Mesenchymal stem cell (in vitro differentiated cells and primary cell): ENCODE data around the gene PHC2.

ENCODE experiments used
- DNase-seq: peaks from one replicate; pipeline ENCODE4 v3.0.0-alpha.2; 2013
- H2AFZ ChIP-seq: one replicate; pipeline ENCODE4 v1.6.1; 2013; ENCODE audit warnings: low read depth, mild to moderate bottlenecking, control low read depth, inconsistent platforms, low read length, moderate library complexity
- H2AK5ac ChIP-seq: 2 replicates; pipeline ENCODE4 v1.6.1; 2013; ENCODE audit warnings: low read length, moderate library complexity, mild to moderate bottlenecking, inconsistent platforms; ENCODE audit not compliant: severe bottlenecking
- H2BK120ac ChIP-seq: one replicate; pipeline ENCODE4 v1.6.1; 2013; ENCODE audit warnings: low read depth, mild to moderate bottlenecking, inconsistent platforms, low read length, moderate library complexity
- H2BK12ac ChIP-seq, 2 experiments: one replicate each; pipeline ENCODE4 v1.6.1; 2013; ENCODE audit warnings: inconsistent platforms in 2 of 2, low read length in 2 of 2, mild to moderate bottlenecking in 2 of 2, moderate library complexity in 2 of 2, control low read depth in 1 of 2
- H2BK15ac ChIP-seq: one replicate; pipeline ENCODE4 v1.6.1; 2013; ENCODE audit warnings: mild to moderate bottlenecking, low read depth, inconsistent platforms; ENCODE audit not compliant: poor library complexity, severe bottlenecking
- H2BK5ac ChIP-seq: 2 replicates; pipeline ENCODE4 v1.6.1; 2013; ENCODE audit warnings: low read depth, mild to moderate bottlenecking, low read length, control low read depth, inconsistent platforms; ENCODE audit not compliant: poor library complexity, severe bottlenecking
- H3K14ac ChIP-seq, 2 experiments: one replicate each; pipeline ENCODE4 v1.6.1; 2013; ENCODE audit warnings: inconsistent platforms in 2 of 2, low read length in 2 of 2, control low read depth in 1 of 2, mild to moderate bottlenecking in 1 of 2, moderate library complexity in 1 of 2
- H3K18ac ChIP-seq, 2 experiments: one replicate each; pipeline ENCODE4 v1.6.1; 2013; ENCODE audit warnings: inconsistent platforms in 2 of 2, low read length in 2 of 2, control low read depth in 1 of 2, low read depth in 1 of 2, mild to moderate bottlenecking in 1 of 2
- H3K23ac ChIP-seq, 2 experiments: one replicate each; pipeline ENCODE4 v1.6.1; 2013; ENCODE audit warnings: inconsistent platforms in 2 of 2, low read length in 2 of 2, mild to moderate bottlenecking in 2 of 2, moderate library complexity in 2 of 2, control low read depth in 1 of 2
- H3K27ac ChIP-seq: 2 replicates; pipeline ENCODE4 v1.5.1; 2013; ENCODE audit warnings: mild to moderate bottlenecking, moderate library complexity, low read length, control low read depth, inconsistent platforms; ENCODE audit not compliant: poor library complexity, severe bottlenecking
- H3K27me3 ChIP-seq, 2 experiments: 2 replicates each; pipeline versions ENCODE4 v1.6.1 to v1.7.0; 2013; ENCODE audit warnings: low read length in 2 of 2, mild to moderate bottlenecking in 2 of 2, moderate library complexity in 2 of 2, control low read depth in 1 of 2, inconsistent platforms in 1 of 2; ENCODE audit not compliant: control insufficient read depth in 1 of 2, insufficient read depth in 1 of 2
- H3K36me3 ChIP-seq, 2 experiments: 2 replicates each; pipeline versions ENCODE4 v1.6.1 to v1.7.0; 2013; ENCODE audit warnings: low read length in 2 of 2, control low read depth in 1 of 2, inconsistent platforms in 1 of 2, low read depth in 1 of 2, mild to moderate bottlenecking in 1 of 2; ENCODE audit not compliant: insufficient read depth in 2 of 2, control insufficient read depth in 1 of 2
- H3K4ac ChIP-seq, 2 experiments: one replicate each; pipeline ENCODE4 v1.6.1; 2013; ENCODE audit warnings: inconsistent platforms in 2 of 2, low read length in 2 of 2, mild to moderate bottlenecking in 2 of 2, moderate library complexity in 2 of 2, control low read depth in 1 of 2, low read depth in 1 of 2
- H3K4me1 ChIP-seq: 2 replicates; pipeline ENCODE4 v1.6.1; 2013; ENCODE audit warnings: low read depth, low read length, control low read depth; ENCODE audit not compliant: control insufficient read depth, insufficient read depth
- H3K4me2 ChIP-seq: 2 replicates; pipeline ENCODE4 v1.6.1; 2013; ENCODE audit warnings: low read length, mild to moderate bottlenecking, inconsistent platforms; ENCODE audit not compliant: poor library complexity, severe bottlenecking
- H3K4me3 ChIP-seq, 2 experiments: 2 replicates each; pipeline versions ENCODE4 v1.5.1 to v1.7.0; 2013; ENCODE audit warnings: low read length in 2 of 2, mild to moderate bottlenecking in 2 of 2, control low read depth in 1 of 2, low read depth in 1 of 2; ENCODE audit not compliant: insufficient read depth in 1 of 2
- H3K79me1 ChIP-seq: replicated peaks from 2 replicates; pipeline ENCODE4 v1.6.1; 2013; ENCODE audit warnings: mild to moderate bottlenecking, control low read depth, low read length, inconsistent platforms; ENCODE audit not compliant: poor library complexity, severe bottlenecking
- H3K9ac ChIP-seq: 2 replicates; pipeline ENCODE4 v1.7.0; 2013; ENCODE audit warnings: mild to moderate bottlenecking, low read length, moderate library complexity
- H3K9me3 ChIP-seq: 2 replicates; pipeline ENCODE4 v1.7.0; 2013; ENCODE audit warnings: mild to moderate bottlenecking, low read length; ENCODE audit not compliant: control insufficient read depth
- H4K8ac ChIP-seq: one replicate; pipeline ENCODE4 v1.6.1; 2013; ENCODE audit warnings: inconsistent platforms, mild to moderate bottlenecking, low read length, moderate library complexity
- H4K91ac ChIP-seq: one replicate; pipeline ENCODE4 v1.6.1; 2013; ENCODE audit warnings: mild to moderate bottlenecking, low read length, inconsistent platforms
- WGBS: methylation state at CpG from one replicate; pipeline ENCODE4 v1.1.7; 2013; ENCODE audit warnings: mixed read lengths; 5-methylcytosine and 5-hydroxymethylcytosine counted together

PHC2 gene

GRCh38 chr1:33348676-33349080, 82.2 kb downstream of the PHC2 start:
- peak overlapping the region; percentile 97 for H3K4me2 ChIP-seq

DNA sequence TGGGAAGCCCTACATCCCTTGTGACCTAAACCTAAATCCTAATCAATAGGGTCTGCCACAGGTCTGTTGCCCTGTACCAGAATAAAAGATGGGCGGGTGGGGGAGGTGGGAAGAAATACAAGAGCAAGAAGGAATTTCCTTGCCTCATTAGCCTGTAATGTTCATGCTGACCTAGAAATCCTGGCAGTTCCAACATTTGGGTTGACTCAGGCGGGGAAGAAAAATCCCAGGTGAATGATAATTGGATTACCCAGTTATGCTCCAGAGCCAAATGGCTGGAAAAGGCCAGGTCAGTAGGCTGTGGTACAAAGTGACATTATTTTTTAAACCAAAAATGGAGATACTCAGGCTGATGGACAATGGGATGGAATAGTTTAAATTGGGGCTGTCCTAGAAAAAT, 82.7 kb downstream of the PHC2 start:
- H3K18ac ChIP-seq = peak overlapping the region; percentile 16 to 18
- no peaks in the 10 kb centered on the region for H3K27me3 ChIP-seq
- H3K4me2 ChIP-seq = peak overlapping the region; percentile 97
- H4K8ac ChIP-seq = peak overlapping the region; percentile 45
- peak overlapping the region in 1 of 2 experiments; percentile 79 for H3K4ac ChIP-seq
- WGBS = 4% methylated on average over 2 of the region's 2 CpGs
- H3K4me1 ChIP-seq = peaks cover 16% of the 10 kb centered on the region
- no peak overlapping the region for H2AFZ ChIP-seq
- H3K23ac ChIP-seq = no peak overlapping the region
- H3K36me3 ChIP-seq = peaks cover 6 to 60% of the 10 kb centered on the region in 2 experiments
- peak overlapping the region; percentile 47 for H4K91ac ChIP-seq
- peak overlapping the region; percentile 91 for H3K27ac ChIP-seq
- H2BK12ac ChIP-seq = no peak overlapping the region
- peak overlapping the region in 1 of 2 experiments; percentile 93 for H3K4me3 ChIP-seq
- H3K79me1 ChIP-seq = no peaks in the 10 kb centered on the region
- peak overlapping the region; percentile 63 for H2BK5ac ChIP-seq
- H2AK5ac ChIP-seq = no peak overlapping the region
- no peak overlapping the region for H2BK15ac ChIP-seq
- H3K9ac ChIP-seq = peak overlapping the region; percentile 96
- H3K9me3 ChIP-seq = no peaks in the 10 kb centered on the region
- H3K14ac ChIP-seq = peak overlapping the region in 1 of 2 experiments; percentile 57
- H2BK120ac ChIP-seq = peak overlapping the region; percentile 11
- no peak for DNase-seq

More at GRCh38 chr1:33348676-33349080, 82.2 kb downstream of the PHC2 start:
- Histone ChIP-seq H2BK120ac (peak overlapping the region; percentile 99), H3K36me3 (peaks cover 8 to 61% of the 10 kb centered on the region in 2 experiments), H3K4me1 (peaks cover 14% of the 10 kb centered on the region), H2BK12ac (no peak overlapping the region), H3K27me3 (no peaks in the 10 kb centered on the region), H3K4me3 (peak overlapping the region; percentile 93 to 98), H3K18ac (peak overlapping the region; percentile 2 to 97), H3K79me1 (peaks cover 1% of the 10 kb centered on the region), H2AK5ac (no peak overlapping the region), H3K4ac (peak overlapping the region in 1 of 2 experiments; percentile 79), H3K14ac (peak overlapping the region in 1 of 2 experiments; percentile 37), H3K23ac (no peak overlapping the region), H3K9me3 (no peaks in the 10 kb centered on the region), H3K27ac (peak overlapping the region; percentile 91), H3K9ac (peak overlapping the region; percentile 96), H2AFZ (no peak overlapping the region), H2BK5ac (peak overlapping the region; percentile 92), H4K91ac (peak overlapping the region; percentile 52), H4K8ac (no peak overlapping the region), H2BK15ac (no peak overlapping the region)
- no peak for DNase-seq
- under 1% methylated on average over 10 of the region's 11 CpGs for WGBS

DNA sequence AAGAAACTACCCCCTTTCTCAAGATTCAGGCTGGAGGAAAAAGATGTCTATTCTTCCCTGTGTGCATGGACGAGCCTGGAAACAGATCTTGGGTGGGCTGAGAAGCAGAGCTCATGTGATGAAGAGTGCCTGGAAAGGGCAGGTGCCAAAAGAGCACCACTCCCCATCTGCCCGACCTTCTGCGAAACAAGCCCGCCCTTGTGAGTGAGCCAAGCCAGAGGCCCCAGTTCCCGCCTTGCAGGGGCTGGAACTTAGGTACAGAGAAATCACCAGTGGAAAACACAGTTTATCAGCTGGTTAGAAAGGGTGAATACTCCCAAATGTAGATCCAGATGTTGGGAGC, 83.3 kb downstream of the PHC2 start:
- Histone ChIP-seq H3K14ac (peak overlapping the region in 1 of 2 experiments; percentile 87), H3K4me1 (peaks cover 17% of the 10 kb centered on the region), H2BK5ac (peak overlapping the region; percentile 63), H3K9me3 (no peaks in the 10 kb centered on the region), H2BK120ac (peak overlapping the region; percentile 87), H4K91ac (peak overlapping the region; percentile 79), H3K27ac (peak overlapping the region; percentile 91), H3K4ac (peak overlapping the region; percentile 56 to 94), H3K18ac (peak overlapping the region; percentile 85 to 93), H2AK5ac (peak overlapping the region; percentile 84), H3K4me2 (peak overlapping the region; percentile 97), H3K23ac (peak overlapping the region in 1 of 2 experiments; percentile 70), H3K79me1 (no peaks in the 10 kb centered on the region), H2AFZ (no peak overlapping the region), H2BK12ac (peak overlapping the region in 1 of 2 experiments; percentile 83), H2BK15ac (peak overlapping the region; percentile 74), H3K9ac (peak overlapping the region; percentile 96), H3K27me3 (no peaks in the 10 kb centered on the region), H3K4me3 (peak overlapping the region; percentile 60 to 93), H3K36me3 (peaks cover 6 to 58% of the 10 kb centered on the region in 2 experiments), H4K8ac (peak overlapping the region; percentile 94)
- DNase-seq = no peak
- whole genome bisulfite sequencing = 2% methylated on average over 5 of the region's 5 CpGs

DNA sequence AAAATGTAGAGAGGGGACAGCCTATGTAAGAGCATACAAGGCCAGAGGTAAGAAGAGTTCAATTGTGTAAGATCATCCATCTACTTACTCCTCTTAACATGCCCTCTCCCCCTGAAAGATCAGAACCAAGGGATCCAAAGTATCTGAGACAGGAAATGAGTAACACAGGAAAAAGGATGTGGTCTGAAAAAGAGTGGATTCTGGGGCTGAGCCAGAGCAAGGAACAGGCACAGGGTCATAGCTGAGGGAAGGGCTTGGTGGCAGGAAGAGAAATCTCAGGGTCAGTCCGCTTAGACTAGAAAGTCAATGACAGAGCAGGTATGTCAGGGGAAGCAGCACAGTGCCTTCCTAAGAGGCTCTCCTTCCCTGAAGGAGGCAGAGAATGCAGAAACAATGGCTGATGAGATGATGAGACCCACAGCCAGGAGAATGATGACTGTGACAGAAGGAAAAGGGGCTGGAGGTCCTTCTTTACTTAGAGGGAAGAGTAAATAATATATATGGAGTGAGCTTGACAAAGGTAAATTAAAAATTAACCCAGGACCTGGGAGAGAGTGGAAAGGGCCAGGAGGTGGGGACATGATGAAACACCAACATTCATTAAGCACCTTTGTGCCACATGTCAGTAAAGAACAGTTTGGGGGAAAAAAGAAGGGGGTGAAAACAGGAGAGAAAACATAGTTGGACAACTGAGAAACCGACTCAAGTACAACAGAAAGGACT, 83.8 kb downstream of the PHC2 start:
- Histone ChIP-seq H2AK5ac (peak overlapping the region; percentile 84), H3K79me1 (no peaks in the 10 kb centered on the region), H2AFZ (no peak overlapping the region), H3K23ac (no peak overlapping the region), H3K27me3 (no peaks in the 10 kb centered on the region), H4K8ac (no peak overlapping the region), H2BK120ac (peak overlapping the region; percentile 87), H3K4me1 (peaks cover 18% of the 10 kb centered on the region), H3K9me3 (no peaks in the 10 kb centered on the region), H2BK15ac (no peak overlapping the region), H3K4me2 (peak overlapping the region; percentile 97), H3K36me3 (peaks cover 6 to 56% of the 10 kb centered on the region in 2 experiments), H2BK5ac (peak overlapping the region; percentile 63), H4K91ac (peak overlapping the region; percentile 79), H3K27ac (peak overlapping the region; percentile 91), H3K9ac (peak overlapping the region; percentile 96), H3K4me3 (peak overlapping the region in 1 of 2 experiments; percentile 93), H3K18ac (peak overlapping the region; percentile 67 to 85), H3K4ac (peak overlapping the region; percentile 56 to 94), H3K14ac (peak overlapping the region in 1 of 2 experiments; percentile 87), H2BK12ac (peak overlapping the region in 1 of 2 experiments; percentile 29)
- WGBS = 2% methylated on average over 1 of the region's 2 CpGs
- peak; percentile 97 for DNase-seq
